IMR-90 (cell line): ENCODE results near the gene RPTOR. TPM values are rescaled to one million over a fixed set of nuclear protein-coding genes. Genes with fewer than 3 reads are reported as not detected.
"Not testable (repeated sequence)": the region's sequence is repeated elsewhere in the genome, so short reads cannot be mapped to it uniquely, and the experiment has no call there.

Source experiments
- ATAC-seq: fragments of 200-7000 bp; cut with Tn5 transposase; 2 replicates; pipeline ENCODE4 v1.9.1; 2020; ENCODE audit warnings: low read depth, mild to moderate bottlenecking, moderate library complexity
- BruUV-seq: library from RNA; stranded (reverse); fragments of 400-500 nt; replicated peaks from 2 replicates; lab custom pipeline; 2021; lab: Mats Ljungman, UMichigan
- CTCF ChIA-PET: fragments of 300-600 bp; formaldehyde crosslinking; extraction: SDS; loops from one replicate; lab custom pipeline; 2021; ENCODE audit warnings: antibody characterized with exemption; lab: Yijun Ruan, JAX
- POLR2A ChIA-PET: fragments of 300-600 bp; sonication (Branson Sonifier 250); formaldehyde crosslinking; loops from one replicate; lab custom pipeline; 2022; ENCODE audit warnings: antibody characterized with exemption; ENCODE audit not compliant: unreplicated experiment; lab: Charles Lee
- DNase-seq: peaks from one replicate; pipeline ENCODE4 v3.0.0; 2013
- H2AFZ ChIP-seq: replicated peaks from 2 replicates; pipeline ENCODE3; 2013; ENCODE audit warnings: low read length, mild to moderate bottlenecking; ENCODE audit not compliant: poor library complexity
- H2AK5ac ChIP-seq: 2 replicates; pipeline ENCODE4 v1.6.1; 2013; ENCODE audit warnings: low read depth, low read length, inconsistent platforms
- H2AK9ac ChIP-seq: replicated peaks from 2 replicates; pipeline ENCODE3; 2013; ENCODE audit warnings: mild to moderate bottlenecking, low read depth, low read length, moderate library complexity; ENCODE audit not compliant: poor library complexity
- H2BK120ac ChIP-seq: 2 replicates; pipeline ENCODE4 v1.6.1; 2013; ENCODE audit warnings: low read depth, low read length, inconsistent platforms
- H2BK15ac ChIP-seq: 3 replicates; pipeline ENCODE4 v1.6.1; 2013; ENCODE audit warnings: low read depth, low read length, inconsistent platforms
- H2BK20ac ChIP-seq: 2 replicates; pipeline ENCODE4 v1.6.1; 2013; ENCODE audit warnings: low read depth, mild to moderate bottlenecking, inconsistent platforms, low read length, moderate library complexity
- H2BK5ac ChIP-seq: 2 replicates; pipeline ENCODE4 v1.6.1; 2013; ENCODE audit warnings: mild to moderate bottlenecking, low read depth, low read length, inconsistent platforms; ENCODE audit not compliant: poor library complexity, severe bottlenecking
- H3K14ac ChIP-seq: replicated peaks from 2 replicates; pipeline ENCODE4 v1.6.1; 2013; ENCODE audit warnings: low read depth, low read length, inconsistent platforms
- H3K18ac ChIP-seq: 2 replicates; pipeline ENCODE4 v1.6.1; 2013; ENCODE audit warnings: low read depth, low read length, control low read depth
- H3K23ac ChIP-seq: 2 replicates; pipeline ENCODE4 v1.6.1; 2013; ENCODE audit warnings: low read depth, low read length, inconsistent platforms
- H3K27ac ChIP-seq: 2 replicates; pipeline ENCODE4 v1.5.1; 2013; ENCODE audit warnings: mild to moderate bottlenecking, control low read depth, low read length; ENCODE audit not compliant: insufficient read depth
- H3K27me3 ChIP-seq: 2 replicates; pipeline ENCODE4 v1.6.1; 2013; ENCODE audit warnings: low read length; ENCODE audit not compliant: control insufficient read depth, insufficient read depth
- H3K36me3 ChIP-seq: 2 replicates; pipeline ENCODE4 v1.6.1; 2013; ENCODE audit warnings: low read length, mixed read lengths; ENCODE audit not compliant: control insufficient read depth, insufficient read depth
- H3K4ac ChIP-seq: 2 replicates; pipeline ENCODE4 v1.6.1; 2013; ENCODE audit warnings: low read depth, low read length, inconsistent platforms
- H3K4me1 ChIP-seq: 2 replicates; pipeline ENCODE4 v1.6.1; 2013; ENCODE audit warnings: low read length, mixed read lengths; ENCODE audit not compliant: control insufficient read depth, insufficient read depth
- H3K4me2 ChIP-seq: 2 replicates; pipeline ENCODE4 v1.6.1; 2013; ENCODE audit warnings: low read depth, mild to moderate bottlenecking, control low read depth, low read length, moderate library complexity
- H3K4me3 ChIP-seq: 2 replicates; pipeline ENCODE4 v1.5.1; 2013; ENCODE audit warnings: low read depth, mild to moderate bottlenecking, control low read depth, low read length, moderate library complexity; ENCODE audit not compliant: insufficient read depth
- H3K56ac ChIP-seq: 2 replicates; pipeline ENCODE4 v1.6.1; 2013; ENCODE audit warnings: low read length, inconsistent platforms; ENCODE audit not compliant: insufficient read depth; ENCODE audit errors: extremely low read depth
- H3K79me1 ChIP-seq, 2 experiments: 2 replicates each; pipeline ENCODE4 v1.6.1; 2013; ENCODE audit warnings: low read length in 2 of 2, inconsistent platforms in 1 of 2, low read depth in 1 of 2
- H3K9ac ChIP-seq: 2 replicates; pipeline ENCODE4 v1.6.1; 2013; ENCODE audit warnings: low read depth, low read length, control low read depth
- H3K9me1 ChIP-seq: 2 replicates; pipeline ENCODE4 v1.6.1; 2013; ENCODE audit warnings: low read length, inconsistent platforms; ENCODE audit not compliant: insufficient read depth
- H3K9me3 ChIP-seq: 2 replicates; pipeline ENCODE4 v1.6.1; 2013; ENCODE audit warnings: low read length; ENCODE audit not compliant: control insufficient read depth, insufficient read depth
- H4K20me1 ChIP-seq: 2 replicates; pipeline ENCODE4 v1.6.1; 2013; ENCODE audit warnings: low read length, inconsistent platforms; ENCODE audit not compliant: insufficient read depth
- H4K5ac ChIP-seq: 2 replicates; pipeline ENCODE4 v1.6.1; 2013; ENCODE audit warnings: mild to moderate bottlenecking, low read depth, low read length, control low read depth
- H4K8ac ChIP-seq, 2 experiments: 2 replicates each; pipeline ENCODE4 v1.6.1; 2013; ENCODE audit warnings: low read depth in 2 of 2, low read length in 2 of 2, control low read depth in 1 of 2, inconsistent platforms in 1 of 2
- H4K91ac ChIP-seq: 2 replicates; pipeline ENCODE4 v1.6.1; 2013; ENCODE audit warnings: low read depth, low read length, inconsistent platforms; ENCODE audit not compliant: insufficient read depth
- USF2 ChIP-seq: fragments of 150-350 bp; IDR thresholded peaks from 2 replicates; pipeline ENCODE4 v1.6.1; 2017; ENCODE audit warnings: mild to moderate bottlenecking, antibody characterized with exemption, low read length, low read depth
- WGBS, 2 experiments: methylation state at CpG; one replicate each; pipeline versions ENCODE4 v1.1.5 to v1.1.7; 2013; ENCODE audit warnings: missing lambda C conversion rate in 2 of 2; ENCODE audit not compliant: insufficient read length in 1 of 2; ENCODE audit errors: extremely low coverage in 2 of 2; 5-methylcytosine and 5-hydroxymethylcytosine counted together
- dilution Hi-C: fragments of 300-500 bp; cut with HindIII; formaldehyde crosslinking; loops from one replicate; pipeline ENCODE4 v1.14.3; 2018; ENCODE audit warnings: low sequenced_read_pairs; ENCODE audit not compliant: unreplicated experiment
- in situ Hi-C: fragments of 300-500 bp; cut with MboI; formaldehyde crosslinking; loops from 3 replicates; pipeline ENCODE4 v1.14.3; 2019; ENCODE audit warnings: low sequenced_read_pairs, inconsistent platforms, mixed read lengths
- intact Hi-C: fragments of 100-400 bp; cut with micrococcal nuclease; formaldehyde crosslinking; loops from 2 replicates; pipeline ENCODE4 v1.10.0; 2022
- polyA plus RNA-seq, 3 experiments: library from polyadenylated mRNA; depleted of rRNA; stranded (reverse); fragments of >200 nt; gene quantifications; 2 replicates each; pipeline ENCODE4 v1.2.3, GENCODE V29; 2012; ENCODE audit warnings: low replicate concordance in 1 of 3
- total RNA-seq: library from RNA; depleted of rRNA; stranded (reverse); fragments of >200 nt; gene quantifications from 2 replicates; pipeline ENCODE4 v1.2.3, GENCODE V29; 2012

The RPTOR gene
- total and polyA plus RNA-seq, 2 of the 4 experiments (the other 2 are of a cell fraction) = 10.8 to 14.7 TPM

GRCh38 chr17:80504686-80505413, 39.8 kb upstream of the RPTOR start (continued):
- TF ChIP-seq USF2 = no peak

- Histone ChIP-seq H4K8ac (peak overlapping the region in 1 of 2 experiments; percentile 25; a peak in 2 of 4 replicates), H3K4me1 (peaks cover 13% of the 10 kb centered on the region), H2BK20ac (peak overlapping the region; percentile 10; the same call in 1 of the 2 replicates), H4K91ac (peak overlapping the region; percentile 34; the same call in 1 of the 2 replicates), H3K14ac (0 out of 2 replicates have a peak overlapping the region, but pooled peaks have one; percentile 43), H3K4ac (0 out of 2 replicates have a peak overlapping the region, but pooled peaks have one; percentile 13), H3K9me1 (peaks cover 22% of the 10 kb centered on the region), H2AK5ac (peak overlapping the region; percentile 43; the same call in 1 of the 2 replicates)
- H4K20me1 ChIP-seq, H3K9me3 ChIP-seq, ATAC-seq, H3K27ac ChIP-seq, H2BK15ac ChIP-seq, POLR2A ChIA-PET, H3K79me1 ChIP-seq, H2BK120ac ChIP-seq, intact Hi-C loops, H3K9ac ChIP-seq, in situ Hi-C loops, BruUV-seq, H3K18ac ChIP-seq, H3K4me3 ChIP-seq, H2BK5ac ChIP-seq, H3K27me3 ChIP-seq, H2AK9ac ChIP-seq, H3K56ac ChIP-seq, dilution Hi-C loops, H2AFZ ChIP-seq, H3K36me3 ChIP-seq, H4K5ac ChIP-seq, H3K23ac ChIP-seq, H3K4me2 ChIP-seq, CTCF ChIA-PET: not testable (repeated sequence)
- no CpG with 5 or more reads among the region's 4 CpGs for whole genome bisulfite sequencing, 2 experiments
- peak; percentile 45 for DNase-seq
These were observed 37.5 kb upstream of the RPTOR start for GRCh38 chr17:80507177-80507576.
